Neural progenitor cell (in vitro differentiated cells): ENCODE data around the gene CEP170. TPM values are rescaled to one million over a fixed set of nuclear protein-coding genes. Genes with fewer than 3 reads are reported as not detected.
"Not testable (repeated sequence)": the region's sequence is repeated elsewhere in the genome, so short reads cannot be mapped to it uniquely, and the experiment has no call there.

ENCODE experiments used
- DNase-seq: peaks from one replicate; pipeline ENCODE4 v3.0.0-alpha.2; 2016; ENCODE audit warnings: low spot score
- H2AFZ ChIP-seq: fragments of 200-600 bp; sonication (generic); replicated peaks from 2 replicates; pipeline ENCODE4 v1.6.1; 2016; ENCODE audit warnings: antibody characterized with exemption
- H3F3A ChIP-seq: fragments of 200-600 bp; sonication (generic); 2 replicates; pipeline ENCODE4 v1.6.1; 2016; ENCODE audit warnings: antibody characterized with exemption, low read depth
- H3K27ac ChIP-seq: fragments of 200-600 bp; sonication (generic); 2 replicates; pipeline ENCODE4 v1.5.1; 2016; ENCODE audit warnings: mild to moderate bottlenecking
- H3K27me3 ChIP-seq: fragments of 200-600 bp; sonication (generic); 2 replicates; pipeline ENCODE4 v1.6.1; 2016; ENCODE audit warnings: mild to moderate bottlenecking, moderate library complexity
- H3K36me3 ChIP-seq: fragments of 200-600 bp; sonication (generic); 2 replicates; pipeline ENCODE4 v1.5.1; 2016
- H3K4me1 ChIP-seq: fragments of 200-600 bp; sonication (generic); 2 replicates; pipeline ENCODE4 v1.6.1; 2016; ENCODE audit warnings: mixed run types
- H3K4me2 ChIP-seq: fragments of 200-600 bp; sonication (generic); 2 replicates; pipeline ENCODE4 v1.6.1; 2016
- H3K4me3 ChIP-seq: fragments of 200-600 bp; sonication (generic); 2 replicates; pipeline ENCODE4 v1.5.1; 2016
- H3K79me2 ChIP-seq: fragments of 200-600 bp; sonication (generic); 2 replicates; pipeline ENCODE4 v1.6.1; 2016; ENCODE audit warnings: low read depth
- H3K9ac ChIP-seq: fragments of 200-600 bp; sonication (generic); 2 replicates; pipeline ENCODE4 v1.6.1; 2016
- H3K9me3 ChIP-seq: fragments of 200-600 bp; sonication (generic); 2 replicates; pipeline ENCODE4 v1.5.1; 2016; ENCODE audit warnings: low read depth
- H4K20me1 ChIP-seq: fragments of 200-600 bp; sonication (generic); 2 replicates; pipeline ENCODE4 v1.6.1; 2016; ENCODE audit warnings: low read depth
- H3K27ac Mint-ChIP-seq: 3 replicates; pipeline ENCODE4 v1.8.0; 2021; ENCODE audit warnings: mixed read lengths
- H3K27me3 Mint-ChIP-seq: 2 replicates; pipeline ENCODE4 v1.8.0; 2022; ENCODE audit warnings: low read depth, mild to moderate bottlenecking, inconsistent platforms, moderate library complexity, mixed read lengths; ENCODE audit not compliant: insufficient read depth
- H3K36me3 Mint-ChIP-seq: 3 replicates; pipeline ENCODE4 v1.8.0; 2021; ENCODE audit warnings: mixed read lengths
- H3K4me1 Mint-ChIP-seq: 3 replicates; pipeline ENCODE4 v1.8.0; 2021; ENCODE audit warnings: mixed read lengths
- H3K4me3 Mint-ChIP-seq: 3 replicates; pipeline ENCODE4 v1.8.0; 2021; ENCODE audit warnings: mild to moderate bottlenecking, moderate library complexity, mixed read lengths
- H3K9me3 Mint-ChIP-seq: 3 replicates; pipeline ENCODE4 v1.8.0; 2020; ENCODE audit warnings: mixed read lengths
- small RNA-seq: library from RNA; depleted of rRNA; stranded (forward); fragments of <200 nt; gene quantifications from one replicate; pipeline ENCODE3, GENCODE V24; 2015
- total RNA-seq: library from RNA; depleted of rRNA; stranded (reverse); fragments of >200 nt; gene quantifications from 2 replicates; pipeline ENCODE4 v1.2.3, GENCODE V29; 2015; ENCODE audit warnings: low replicate concordance

Gene CEP170
- total RNA-seq, 1 donor from 2014 or later, result 126 TPM

GRCh38 chr1:243104452-243104851 lies 150.6 kb downstream of the CEP170 start:
- H3K9me3 Mint-ChIP-seq, H3K27me3 ChIP-seq, H3K4me1 Mint-ChIP-seq, H2AFZ ChIP-seq, H4K20me1 ChIP-seq, H3K27me3 Mint-ChIP-seq, H3K36me3 Mint-ChIP-seq, H3K4me2 ChIP-seq, H3K9ac ChIP-seq, H3K4me3 ChIP-seq, H3K79me2 ChIP-seq, H3K27ac Mint-ChIP-seq, H3K4me1 ChIP-seq, DNase-seq, H3F3A ChIP-seq, H3K9me3 ChIP-seq, H3K36me3 ChIP-seq, H3K27ac ChIP-seq, H3K4me3 Mint-ChIP-seq: not testable (repeated sequence)

- DNase-seq, H3K4me3 Mint-ChIP-seq, H3K9me3 ChIP-seq, H3K4me3 ChIP-seq, H3K9ac ChIP-seq, H3K36me3 Mint-ChIP-seq, H3K27ac ChIP-seq, H2AFZ ChIP-seq, H3K27me3 ChIP-seq, H3K79me2 ChIP-seq, H3K36me3 ChIP-seq, H3K9me3 Mint-ChIP-seq, H3K4me2 ChIP-seq, H3K27ac Mint-ChIP-seq, H4K20me1 ChIP-seq, H3K27me3 Mint-ChIP-seq, H3K4me1 Mint-ChIP-seq, H3K4me1 ChIP-seq, H3F3A ChIP-seq: not testable (repeated sequence)
Observed at GRCh38 chr1:243101551-243102050, 153.5 kb downstream of the CEP170 start.

GRCh38 chr1:243087368-243087767 lies 167.7 kb downstream of the CEP170 start:
- H3K27ac ChIP-seq, H3K36me3 Mint-ChIP-seq, H3K9me3 Mint-ChIP-seq, H3K4me1 Mint-ChIP-seq, H3K79me2 ChIP-seq, H3K36me3 ChIP-seq, H3K4me2 ChIP-seq, H3F3A ChIP-seq, H4K20me1 ChIP-seq, H3K9me3 ChIP-seq, H3K27ac Mint-ChIP-seq, H3K27me3 Mint-ChIP-seq, H3K27me3 ChIP-seq, H3K4me3 Mint-ChIP-seq, H3K4me3 ChIP-seq, H2AFZ ChIP-seq, H3K9ac ChIP-seq, H3K4me1 ChIP-seq, DNase-seq: not testable (repeated sequence)

Small RNA genes lying within 50 kb of the gene (small RNA-seq; reads per million reads assigned to genes)
- not detected for gene RNU6-747P

Other genes with a start within 250 kb of the CEP170 start
- 19.6 and 30.3 TPM in 2 replicates for gene SDCCAG8, start 760 bp upstream of the CEP170 start, total RNA-seq